HT1080 (cell line): Measurements from ENCODE around the gene PID1. TPM values are rescaled to one million over a fixed set of nuclear protein-coding genes. Genes with fewer than 3 reads are reported as not detected.

Experiments used
- DNase-seq: peaks from one replicate; pipeline ENCODE4 v3.0.0-alpha.2; 2015; ENCODE audit warnings: low read depth
- polyA plus RNA-seq, 2 experiments: library from polyadenylated mRNA; depleted of rRNA; stranded (reverse); fragments of >200 nt; gene quantifications; 2 replicates each; pipeline ENCODE4 v1.2.3, GENCODE V29; 2015
- total RNA-seq: library from RNA; depleted of rRNA; stranded (reverse); fragments of >200 nt; shearing (Covaris generic); gene quantifications from 2 replicates; pipeline ENCODE4 v1.2.3, GENCODE V29; 2014; rRNA removed

The PID1 gene, protein sequence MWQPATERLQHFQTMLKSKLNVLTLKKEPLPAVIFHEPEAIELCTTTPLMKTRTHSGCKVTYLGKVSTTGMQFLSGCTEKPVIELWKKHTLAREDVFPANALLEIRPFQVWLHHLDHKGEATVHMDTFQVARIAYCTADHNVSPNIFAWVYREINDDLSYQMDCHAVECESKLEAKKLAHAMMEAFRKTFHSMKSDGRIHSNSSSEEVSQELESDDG
- total RNA-seq = 4.4 and 4.6 TPM in 2 replicates
- 6.1 and 6.8 TPM in 2 replicates for polyA plus RNA-seq (2015; cell fraction: cytosol; rRNA removed)
- 1.9 and 2.0 TPM in 2 replicates for polyA plus RNA-seq (2015; cell fraction: nucleus; rRNA removed)

GRCh38 chr2:229270551-229271410 is at the start of gene PID1:
Gene PID1 (minus strand): TSS chr2:229271287. CDS start chr2:229271043, 244 bp downstream.
- peak; percentile 20 for DNase-seq

DNA sequence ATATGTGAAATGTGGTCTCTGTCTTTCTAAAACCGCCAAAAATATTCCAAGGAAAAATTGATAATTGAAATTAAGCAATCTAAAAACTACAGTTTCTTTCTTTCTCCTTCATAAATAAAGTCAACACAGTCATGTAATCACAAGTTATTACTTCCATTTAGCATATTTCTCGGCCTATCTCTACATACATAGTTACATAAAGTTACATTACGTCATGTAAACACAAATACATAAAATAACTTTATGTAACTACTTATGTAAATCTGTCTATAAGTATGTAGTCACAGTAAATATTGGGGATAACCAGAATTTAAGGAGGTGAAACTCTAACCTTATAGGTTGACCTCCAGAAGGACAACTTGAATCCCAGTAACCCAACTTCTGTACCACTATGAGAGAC is 48.5 kb upstream of the PID1 start:
- no peak for DNase-seq

- no peak for DNase-seq
These were observed 43.0 kb upstream of the PID1 start for GRCh38 chr2:229314117-229314516.

GRCh38 chr2:229313591-229313990 is 42.5 kb upstream of the PID1 start:
- DNase-seq = peak; percentile 73

GRCh38 chr2:229301237-229301636 is 30.1 kb upstream of the PID1 start:
- no peak for DNase-seq

DNA sequence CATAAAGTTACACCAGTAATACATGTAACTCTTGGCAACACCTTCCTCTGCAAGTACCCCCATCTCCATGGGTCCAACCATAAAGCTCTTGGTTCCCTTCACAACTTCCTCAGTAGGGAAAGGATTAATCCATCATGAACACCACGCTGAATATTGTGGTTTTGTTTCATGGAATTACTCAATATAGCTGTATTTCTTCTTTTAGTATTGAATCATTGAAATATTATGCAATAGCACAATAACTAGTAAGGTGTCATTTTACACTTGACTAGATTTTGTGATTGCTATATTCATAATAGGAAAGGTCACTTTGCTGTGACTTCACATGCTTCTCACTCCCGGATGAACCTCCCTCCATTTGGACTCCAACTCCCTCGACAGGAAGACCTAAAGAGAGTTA is 29.7 kb upstream of the PID1 start:
- DNase-seq = peak; percentile 21

- DNase-seq = no peak
These were observed 29.3 kb upstream of the PID1 start for GRCh38 chr2:229300371-229300770.

DNA sequence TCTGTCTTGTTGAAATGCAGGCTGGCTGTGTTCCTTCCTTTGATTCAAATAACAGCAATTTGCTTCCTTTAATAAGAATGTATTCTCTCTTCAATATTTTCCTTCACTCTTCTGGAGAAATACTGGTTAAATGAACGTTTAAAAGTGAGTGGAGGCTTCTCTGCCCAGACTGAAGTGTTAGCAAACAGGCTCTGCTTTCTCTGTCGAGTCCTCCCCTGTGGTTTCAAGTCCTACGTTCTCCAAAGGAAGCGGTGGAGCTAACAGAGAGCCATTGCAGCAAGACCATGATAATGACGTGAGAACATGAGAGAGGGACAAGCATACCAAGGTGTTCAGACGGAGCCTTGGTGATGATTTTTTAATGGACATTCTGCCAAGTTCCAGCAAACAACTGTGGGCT is 26.2 kb upstream of the PID1 start:
- no peak for DNase-seq

DNA sequence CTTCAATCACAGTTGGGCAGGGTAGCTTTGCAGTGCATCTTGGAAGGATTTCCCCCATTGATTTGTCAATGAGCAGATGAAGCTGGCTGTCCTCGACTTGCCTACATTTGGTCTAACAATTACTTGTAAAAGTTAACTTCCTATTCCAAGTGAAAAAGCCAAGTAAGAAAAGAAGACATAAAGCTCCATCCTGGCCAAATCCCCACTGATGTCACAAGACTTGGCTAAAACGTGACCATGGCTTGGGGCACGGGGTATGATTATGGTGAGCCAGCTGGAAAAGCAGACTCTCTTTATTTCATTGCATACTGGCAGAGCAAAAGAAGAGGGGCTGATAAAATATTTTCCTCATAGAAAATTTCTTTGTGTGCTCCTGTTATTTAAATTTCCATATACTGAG is 25.4 kb upstream of the PID1 start:
- DNase-seq = no peak

DNA sequence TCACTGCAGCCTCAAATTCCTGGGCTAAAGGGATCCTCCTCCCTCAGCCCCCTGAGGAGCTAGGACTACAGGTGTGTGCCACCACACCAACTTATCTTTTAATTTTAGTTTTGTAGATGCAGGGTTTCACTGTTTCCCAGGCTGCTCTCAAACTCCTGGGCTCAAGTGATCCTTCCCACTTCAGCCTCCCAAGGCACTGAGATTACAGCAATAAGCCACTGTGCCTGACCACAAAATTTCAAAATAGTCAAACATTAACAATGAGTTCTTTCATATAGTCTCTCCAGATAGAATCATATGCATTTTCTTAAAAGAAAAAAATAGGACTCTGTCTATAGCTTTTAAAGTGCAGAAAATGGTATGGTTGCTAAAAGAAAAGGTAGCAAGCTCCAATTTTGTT is 24.9 kb upstream of the PID1 start:
- DNase-seq = peak; percentile 62

DNA sequence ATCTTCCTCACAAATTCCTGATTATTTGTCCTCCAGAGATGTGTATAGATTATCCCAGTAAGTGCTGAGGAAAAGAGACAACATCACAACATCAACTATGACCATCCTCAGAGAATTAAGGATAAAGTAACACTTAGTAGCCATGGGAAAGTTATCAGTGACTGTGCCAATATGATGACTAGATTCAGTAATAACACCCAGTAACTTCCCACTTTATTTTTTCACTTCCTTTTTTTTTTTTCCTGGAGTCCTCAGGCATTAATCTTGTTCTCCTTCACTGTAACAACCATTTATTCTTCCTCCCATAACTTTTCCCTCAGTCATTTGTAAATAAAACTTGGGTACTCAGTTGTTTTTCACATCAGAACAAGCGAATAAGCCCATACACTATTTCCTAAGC is 16.7 kb upstream of the PID1 start:
- DNase-seq = no peak

GRCh38 chr2:229282758-229283546 is 11.9 kb upstream of the PID1 start:
- DNase-seq = peak; percentile 90

DNA sequence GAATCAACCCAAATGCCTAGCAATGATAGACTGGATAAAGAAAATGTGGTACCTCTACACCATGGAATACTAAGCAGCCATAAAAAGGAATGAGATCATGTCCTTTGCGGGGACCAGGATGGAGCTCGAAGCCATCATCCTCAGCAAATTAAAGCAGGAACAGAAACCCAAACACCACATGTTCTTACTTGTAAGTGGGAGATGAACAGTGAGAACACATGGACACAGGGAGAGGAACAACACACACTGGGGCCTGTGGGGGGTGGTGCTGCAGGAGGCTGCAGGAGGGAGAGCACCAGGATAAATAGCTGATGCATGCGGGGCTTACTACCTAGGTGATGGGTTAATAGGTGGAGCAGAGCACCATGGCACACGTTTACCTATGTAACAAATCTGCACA is 8.4 kb upstream of the PID1 start:
- no peak for DNase-seq

DNA sequence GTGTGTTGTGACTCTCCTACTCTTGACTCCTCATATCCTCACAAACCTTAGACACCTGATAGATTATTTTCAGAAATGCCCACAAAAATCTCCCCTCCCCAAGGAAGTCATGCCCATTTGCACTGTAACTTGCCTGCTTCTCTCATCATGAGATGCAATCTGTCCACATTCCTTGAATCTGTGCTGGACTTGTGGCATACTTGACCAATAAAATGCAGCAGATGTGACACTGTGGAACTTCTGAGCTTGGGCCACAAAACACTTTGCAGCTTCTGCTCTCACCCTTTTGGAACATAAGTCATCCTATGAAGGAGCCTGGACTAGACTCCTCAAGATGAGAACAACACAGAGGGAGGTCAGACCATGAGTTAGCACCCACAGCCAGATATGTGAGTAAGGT is 4.4 kb upstream of the PID1 start:
- DNase-seq = no peak

- peak; percentile 87 for DNase-seq
These were observed 2.7 kb upstream of the PID1 start for GRCh38 chr2:229273723-229274338.

DNA sequence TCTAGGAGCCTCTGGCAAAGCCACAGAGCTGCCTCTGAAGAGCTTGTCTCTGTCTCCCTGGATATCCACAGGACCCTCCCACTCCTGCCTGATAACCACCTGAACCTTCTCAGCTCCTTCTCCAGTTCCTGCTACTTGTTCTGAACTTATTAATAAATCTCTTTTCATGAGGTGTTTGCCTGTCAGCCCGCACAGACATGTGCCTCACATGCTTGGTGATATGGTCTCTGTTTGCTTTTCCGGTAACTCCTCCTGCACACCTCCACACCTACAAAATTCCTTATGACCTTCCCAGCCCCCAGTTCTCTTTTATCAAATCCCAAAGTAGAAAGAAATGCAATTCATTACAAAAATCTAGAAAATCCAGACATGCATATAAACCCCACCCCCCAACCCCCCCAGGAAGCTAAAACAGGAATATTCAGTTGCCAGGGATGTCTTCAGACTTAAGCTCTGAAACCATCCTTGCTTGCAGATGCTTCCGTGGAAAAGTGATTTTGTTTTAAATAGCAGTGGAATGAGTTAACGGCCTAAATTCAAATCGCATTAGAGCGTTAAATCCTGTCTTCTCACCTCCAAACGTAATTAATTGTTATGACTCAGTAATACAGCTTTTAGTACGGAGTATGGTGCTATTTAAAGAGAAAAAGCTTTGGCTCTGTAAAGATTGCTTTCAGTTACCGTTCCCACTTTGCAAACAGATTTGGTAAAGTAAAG is 2.1 kb upstream of the PID1 start:
- no peak for DNase-seq

DNA sequence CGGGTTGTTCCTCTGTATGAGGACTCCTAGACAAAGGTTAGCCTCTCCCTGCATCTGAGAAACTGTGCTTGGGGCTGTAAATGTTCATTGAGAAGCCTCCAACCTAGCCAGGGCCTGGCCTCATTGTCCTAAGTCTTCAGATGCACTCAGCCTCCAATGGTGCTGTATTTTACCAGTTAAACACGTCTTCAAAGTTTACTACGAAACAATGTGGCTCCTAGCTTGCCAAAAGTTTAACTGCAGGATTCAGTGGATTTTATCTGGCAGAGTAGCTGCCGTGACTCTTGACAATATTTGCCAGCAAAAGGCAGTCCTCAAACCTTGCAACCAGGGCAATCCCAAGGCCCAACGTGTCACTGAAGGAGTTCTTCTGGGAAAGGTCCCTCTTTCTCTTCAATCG is 1.1 kb downstream of the PID1 start:
- DNase-seq = no peak

DNA sequence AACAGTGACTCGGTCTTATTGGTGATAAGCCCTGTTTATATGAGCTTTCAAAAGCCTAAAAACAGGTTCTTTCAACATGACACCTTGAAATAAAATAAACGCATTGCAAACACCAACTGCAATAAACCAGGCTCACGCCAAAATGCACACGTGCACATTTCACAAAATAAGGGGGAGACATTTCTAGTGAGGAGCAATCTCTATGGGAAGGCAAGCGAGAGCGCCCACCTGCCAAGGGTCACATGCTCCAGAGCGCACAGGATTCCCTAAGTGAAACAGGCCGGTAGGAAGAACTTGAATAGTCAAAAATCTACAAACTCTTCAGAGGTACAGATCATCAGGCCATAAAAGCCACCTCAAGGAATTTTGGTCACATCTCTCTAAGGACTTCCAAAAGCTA is 1.9 kb downstream of the PID1 start:
- DNase-seq = no peak

- no peak for DNase-seq
These were observed 2.5 kb downstream of the PID1 start for GRCh38 chr2:229268626-229269025.

GRCh38 chr2:229267080-229267479 is 4.0 kb downstream of the PID1 start:
- DNase-seq = no peak

DNA sequence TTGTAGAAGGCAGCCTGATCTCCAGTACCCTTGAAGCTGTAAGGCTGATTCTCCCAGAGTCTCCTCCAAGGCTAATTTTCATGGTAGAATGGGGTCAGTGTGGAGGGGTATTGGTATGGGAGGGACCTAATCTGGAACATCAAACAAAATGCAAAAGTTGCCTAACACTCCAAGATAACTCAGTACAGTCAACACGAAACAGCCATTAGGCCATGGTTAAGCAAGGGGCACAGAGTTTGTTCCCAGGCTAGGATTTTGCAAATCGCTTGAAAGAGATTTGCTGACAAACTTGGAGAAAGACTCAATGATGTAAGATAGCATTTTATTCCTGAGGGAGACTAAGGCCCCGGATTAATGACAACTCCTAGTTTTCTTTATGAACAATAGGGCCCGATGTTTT is 5.4 kb downstream of the PID1 start:
- no peak for DNase-seq
